HG03139 (cell line): ENCODE data around the gene ZSCAN5B.
A peak's percentile ranks its signal among the peaks of the same experiment; 100 is the strongest.

ENCODE experiments used
- ATAC-seq: cut with Tn5 transposase; IDR thresholded peaks from one replicate; pipeline ENCODE4 v1.9.1; 2021; ENCODE audit not compliant: unreplicated experiment

The ZSCAN5B gene

GRCh38 chr19:56146904-56147303 lies 50.7 kb downstream of the ZSCAN5B start:
- ATAC-seq: no peak

GRCh38 chr19:56145698-56146097 lies 51.9 kb downstream of the ZSCAN5B start:
- ATAC-seq: no peak

GRCh38 chr19:56144831-56145230 lies 52.8 kb downstream of the ZSCAN5B start:
- no peak for ATAC-seq

GRCh38 chr19:56144376-56144775 lies 53.2 kb downstream of the ZSCAN5B start:
- ATAC-seq: no peak

- ATAC-seq: no peak
These were observed 54.6 kb downstream of the ZSCAN5B start for GRCh38 chr19:56142897-56143434.

- no peak for ATAC-seq
These were observed 55.3 kb downstream of the ZSCAN5B start for GRCh38 chr19:56142087-56142787.

- no peak for ATAC-seq
These were observed 56.1 kb downstream of the ZSCAN5B start for GRCh38 chr19:56141417-56141993.

GRCh38 chr19:56140583-56141416 lies 56.8 kb downstream of the ZSCAN5B start, which contains the start of gene ZNF444:
Gene ZNF444 (plus strand): TSS chr19:56141287. CDS start chr19:56146912, 5,625 bp downstream.
- ATAC-seq: peak; percentile 88

- no peak for ATAC-seq
These were observed 57.6 kb downstream of the ZSCAN5B start for GRCh38 chr19:56139847-56140582.
